PC-3 (cell line): ENCODE data around the gene CSNK1D. TPM values are rescaled to one million over a fixed set of nuclear protein-coding genes. Genes with fewer than 3 reads are reported as not detected.

ENCODE experiments used
- ATAC-seq: fragments of 200-7000 bp; cut with Tn5 transposase; 2 replicates; pipeline ENCODE4 v1.9.1; 2020; ENCODE audit warnings: mild to moderate bottlenecking, moderate library complexity
- BruUV-seq: library from RNA; stranded (reverse); fragments of 400-500 nt; replicated peaks from 2 replicates; lab custom pipeline; 2021; lab: Mats Ljungman, UMichigan
- CTCF ChIA-PET: fragments of 300-600 bp; sonication (Branson Sonifier 250); formaldehyde crosslinking; loops from one replicate; lab custom pipeline; 2022; ENCODE audit warnings: antibody characterized with exemption; lab: Charles Lee
- POLR2A ChIA-PET: fragments of 300-600 bp; sonication (Branson Sonifier 250); formaldehyde crosslinking; loops from one replicate; lab custom pipeline; 2022; ENCODE audit warnings: antibody characterized with exemption; ENCODE audit not compliant: unreplicated experiment; lab: Charles Lee
- DNase-seq: peaks from one replicate; pipeline ENCODE4 v3.0.0-alpha.2; 2015
- H2AFZ ChIP-seq: fragments of 300-600 bp; sonication (generic); 2 replicates; pipeline ENCODE4 v1.6.0; 2016; ENCODE audit warnings: antibody characterized with exemption, low read length
- H3F3A ChIP-seq: fragments of 300-600 bp; sonication (generic); one replicate; pipeline ENCODE4 v1.6.0; 2017; ENCODE audit warnings: antibody characterized with exemption, low read length, control low read depth, mild to moderate bottlenecking; ENCODE audit not compliant: unreplicated experiment
- H3K27ac ChIP-seq: fragments of 300-600 bp; sonication (generic); 2 replicates; pipeline ENCODE4 v1.5.1; 2016; ENCODE audit warnings: mild to moderate bottlenecking, low read length
- H3K27me3 ChIP-seq: fragments of 300-600 bp; sonication (generic); 2 replicates; pipeline ENCODE4 v1.6.1; 2016; ENCODE audit warnings: low read length, mixed read lengths
- H3K36me3 ChIP-seq: fragments of 300-600 bp; sonication (generic); 2 replicates; pipeline ENCODE4 v1.6.1; 2016; ENCODE audit warnings: low read depth, mixed run types, low read length, mixed read lengths
- H3K4me1 ChIP-seq: fragments of 300-600 bp; sonication (generic); 2 replicates; pipeline ENCODE4 v1.5.1; 2016; ENCODE audit warnings: low read length; ENCODE audit not compliant: insufficient read depth
- H3K4me2 ChIP-seq: fragments of 300-600 bp; sonication (generic); 2 replicates; pipeline ENCODE4 v1.6.0; 2016; ENCODE audit warnings: low read length
- H3K4me3 ChIP-seq: fragments of 300-600 bp; sonication (generic); 2 replicates; pipeline ENCODE4 v1.5.1; 2016; ENCODE audit warnings: mild to moderate bottlenecking, low read length, mixed read lengths
- H3K79me2 ChIP-seq: fragments of 300-600 bp; sonication (generic); 2 replicates; pipeline ENCODE4 v1.6.1; 2017; ENCODE audit warnings: low read length, mixed read lengths
- H3K9ac ChIP-seq: fragments of 300-600 bp; sonication (generic); 2 replicates; pipeline ENCODE4 v1.6.0; 2016; ENCODE audit warnings: mild to moderate bottlenecking, low read length
- H3K9me2 ChIP-seq: fragments of 300-600 bp; sonication (generic); replicated peaks from 2 replicates; pipeline ENCODE4 v1.6.1; 2016; ENCODE audit warnings: mixed run types, low read length, mixed read lengths
- H3K9me3 ChIP-seq: fragments of 300-600 bp; sonication (generic); 2 replicates; pipeline ENCODE4 v1.6.1; 2016; ENCODE audit warnings: low read length, mixed read lengths
- H4K20me1 ChIP-seq: fragments of 300-600 bp; sonication (generic); 2 replicates; pipeline ENCODE4 v1.6.1; 2016; ENCODE audit warnings: low read length, mixed read lengths
- EZH2 ChIP-seq: fragments of 300-600 bp; sonication (generic); IDR thresholded peaks from one replicate; pipeline ENCODE4 v1.6.1; 2017; ENCODE audit warnings: antibody characterized with exemption, mild to moderate bottlenecking, low read length; ENCODE audit not compliant: unreplicated experiment
- EZH2phosphoT487 ChIP-seq: fragments of 300-600 bp; sonication (generic); IDR thresholded peaks from 2 replicates; pipeline ENCODE4 v1.6.1; 2018; ENCODE audit warnings: mild to moderate bottlenecking, antibody characterized with exemption, low read length, borderline replicate concordance
- intact Hi-C: fragments of 100-400 bp; cut with micrococcal nuclease; formaldehyde crosslinking; loops from 2 replicates; pipeline ENCODE4 v1.9.0; 2023
- total RNA-seq: library from RNA; depleted of rRNA; stranded (reverse); fragments of >200 nt; gene quantifications from 2 replicates; pipeline ENCODE4 v1.2.3, GENCODE V29; 2014
- TF ChIP-seq, protein P1 (sequence below): fragments of 300-600 bp; sonication (generic); conservative IDR thresholded peaks from 2 replicates; pipeline ENCODE4 v1.5.1; 2017; ENCODE audit warnings: antibody characterized with exemption, low read depth, mild to moderate bottlenecking, low read length

The CSNK1D gene
- total RNA-seq, 1 experiment from 2014 or later = 58.6 TPM

DNA sequence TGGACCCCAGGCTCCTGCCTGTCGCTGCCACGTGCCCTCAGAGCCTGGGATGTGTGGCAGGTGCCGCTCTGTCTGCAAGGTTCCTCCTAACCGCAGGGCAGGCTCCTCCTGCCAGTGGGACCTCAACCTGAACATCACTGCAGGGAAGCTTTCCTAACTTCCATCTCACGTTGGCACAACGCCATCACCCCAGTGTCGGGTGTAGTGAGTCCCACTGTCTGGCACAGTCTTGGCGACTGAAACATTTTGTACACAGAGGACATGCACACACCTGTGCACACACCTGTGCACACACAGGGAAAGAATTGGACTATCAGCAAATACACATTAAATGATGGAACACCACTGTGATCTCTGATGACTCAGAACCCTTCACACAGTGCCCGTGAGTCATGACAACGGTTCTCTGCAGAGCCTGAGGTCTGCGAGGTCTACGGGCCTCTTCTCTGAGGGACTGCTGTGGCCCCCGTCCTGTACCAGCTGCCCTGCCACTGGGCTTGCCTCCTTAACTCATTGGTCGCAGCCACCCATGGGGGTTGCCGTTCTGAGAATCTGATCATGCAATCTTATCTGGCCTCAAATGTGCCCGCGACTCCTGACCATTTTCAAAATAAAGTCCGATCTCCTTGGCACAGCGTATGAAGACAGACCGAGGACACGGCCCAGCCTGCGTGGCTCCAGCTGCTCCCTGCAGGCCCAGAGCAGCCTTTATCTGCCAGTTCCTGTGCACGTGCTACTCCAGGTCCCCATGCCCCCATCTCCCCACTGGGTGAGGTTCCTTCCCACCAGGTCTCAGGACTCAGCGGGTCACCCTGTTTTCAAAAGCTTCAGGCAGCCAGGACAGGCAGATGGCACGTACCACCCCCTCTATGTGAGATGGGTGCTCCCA lies 68.4 kb downstream of the CSNK1D start:
- POLR2A ChIA-PET = interaction anchor here (0.6 kb wide), 2 partner anchors 34 to 37 kb away, joined by 4 to 5 read pairs; no protein-coding TSS in a partner anchor
- Histone ChIP-seq H3K4me3 (peak overlapping the region; percentile 50; the same call in 1 of the 2 replicates), H3K9me3 (no peaks in the 10 kb centered on the region), H3K9me2 (no peaks in the 10 kb centered on the region), H4K20me1 (no peaks in the 10 kb centered on the region), H3K27ac (peak overlapping the region; percentile 90), H3K4me2 (peak overlapping the region; percentile 76), H3K36me3 (no peaks in the 10 kb centered on the region), H2AFZ (no peak overlapping the region), H3K79me2 (peaks cover 13% of the 10 kb centered on the region; the same call in 1 of the 2 replicates), H3K27me3 (no peaks in the 10 kb centered on the region), H3K4me1 (peaks cover 30% of the 10 kb centered on the region), H3F3A (peaks cover 5% of the 10 kb centered on the region), H3K9ac (peak overlapping the region; percentile 65)
- ATAC-seq = peak; percentile 86
- no TSS peak for BruUV-seq
- intact Hi-C loops = loop anchor here (5.0 kb wide), 1 partner anchor 37 kb away; no protein-coding TSS in a partner anchor
- peak; percentile 91 for DNase-seq
- TF ChIP-seq, protein P1, sequence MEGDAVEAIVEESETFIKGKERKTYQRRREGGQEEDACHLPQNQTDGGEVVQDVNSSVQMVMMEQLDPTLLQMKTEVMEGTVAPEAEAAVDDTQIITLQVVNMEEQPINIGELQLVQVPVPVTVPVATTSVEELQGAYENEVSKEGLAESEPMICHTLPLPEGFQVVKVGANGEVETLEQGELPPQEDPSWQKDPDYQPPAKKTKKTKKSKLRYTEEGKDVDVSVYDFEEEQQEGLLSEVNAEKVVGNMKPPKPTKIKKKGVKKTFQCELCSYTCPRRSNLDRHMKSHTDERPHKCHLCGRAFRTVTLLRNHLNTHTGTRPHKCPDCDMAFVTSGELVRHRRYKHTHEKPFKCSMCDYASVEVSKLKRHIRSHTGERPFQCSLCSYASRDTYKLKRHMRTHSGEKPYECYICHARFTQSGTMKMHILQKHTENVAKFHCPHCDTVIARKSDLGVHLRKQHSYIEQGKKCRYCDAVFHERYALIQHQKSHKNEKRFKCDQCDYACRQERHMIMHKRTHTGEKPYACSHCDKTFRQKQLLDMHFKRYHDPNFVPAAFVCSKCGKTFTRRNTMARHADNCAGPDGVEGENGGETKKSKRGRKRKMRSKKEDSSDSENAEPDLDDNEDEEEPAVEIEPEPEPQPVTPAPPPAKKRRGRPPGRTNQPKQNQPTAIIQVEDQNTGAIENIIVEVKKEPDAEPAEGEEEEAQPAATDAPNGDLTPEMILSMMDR = no peak
- TF ChIP-seq EZH2phosphoT487 (no peak), EZH2 (no peak)
- CTCF ChIA-PET = interaction anchor here (1.2 kb wide), 1 partner anchor 31 kb away, joined by 7 read pairs; no protein-coding TSS in a partner anchor

DNA sequence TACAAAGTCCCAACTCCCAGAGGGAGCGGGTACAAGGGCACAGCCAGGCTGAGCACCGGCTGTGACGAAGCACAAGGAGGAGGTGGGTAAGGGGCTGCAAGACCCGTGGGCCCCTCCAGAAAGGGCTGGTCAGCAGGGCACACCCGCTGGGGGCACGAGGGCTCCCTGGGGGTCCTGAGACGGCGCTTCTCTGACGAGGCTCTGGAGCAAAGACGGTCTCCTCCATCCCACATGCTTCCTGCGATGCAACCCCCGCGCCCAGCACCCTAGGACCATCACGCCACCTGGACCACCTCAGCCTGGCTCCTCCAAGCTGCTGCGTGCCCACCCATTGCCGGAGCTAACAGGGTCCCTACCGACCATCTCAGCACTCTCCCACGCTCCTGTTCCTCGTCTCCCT lies 69.6 kb downstream of the CSNK1D start:
- Histone ChIP-seq H3K4me3 (no peak overlapping the region), H3K36me3 (no peaks in the 10 kb centered on the region), H3K27me3 (no peaks in the 10 kb centered on the region), H3F3A (peaks cover 5% of the 10 kb centered on the region), H3K9me3 (no peaks in the 10 kb centered on the region), H4K20me1 (no peaks in the 10 kb centered on the region), H3K4me1 (peaks cover 30% of the 10 kb centered on the region), H2AFZ (no peak overlapping the region), H3K4me2 (no peak overlapping the region), H3K27ac (no peak overlapping the region), H3K9me2 (no peaks in the 10 kb centered on the region), H3K9ac (no peak overlapping the region), H3K79me2 (peaks cover 13% of the 10 kb centered on the region; the same call in 1 of the 2 replicates)
- CTCF ChIA-PET = no interaction called here
- POLR2A ChIA-PET = no interaction called here
- no TSS peak for BruUV-seq
- ATAC-seq = no peak
- no peak for DNase-seq
- intact Hi-C loops = no loop called here
- TF ChIP-seq EZH2phosphoT487 = no peak
- TF ChIP-seq, protein P1 = no peak
- TF ChIP-seq EZH2 = no peak
